HG02852 (cell line): ENCODE measurements around the gene CSRNP2.
"Not testable (repeated sequence)": the region's sequence is repeated elsewhere in the genome, so short reads cannot be mapped to it uniquely, and the experiment has no call there.

Source experiments
- ATAC-seq: cut with Tn5 transposase; IDR thresholded peaks from one replicate; pipeline ENCODE4 v1.9.1; 2021; ENCODE audit warnings: mild to moderate bottlenecking, moderate library complexity; ENCODE audit not compliant: unreplicated experiment

Gene CSRNP2

DNA sequence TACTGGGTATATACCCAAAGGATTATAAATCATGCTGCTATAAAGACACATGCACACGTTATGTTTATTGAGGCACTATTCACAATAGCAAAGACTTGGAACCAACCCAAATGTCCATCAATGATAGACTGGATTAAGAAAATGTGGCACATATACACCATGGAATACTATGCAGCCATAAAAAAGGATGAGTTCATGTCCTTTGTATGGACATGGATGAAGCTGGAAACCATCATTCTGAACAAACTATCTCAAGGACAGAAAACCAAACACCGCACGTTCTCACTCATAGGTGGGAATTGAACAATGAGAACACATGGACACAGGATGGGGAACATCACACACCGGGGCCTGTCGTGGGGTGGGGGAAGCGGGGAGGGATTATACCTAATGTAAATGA is 4.5 kb downstream of the CSRNP2 start:
- ATAC-seq = not testable (repeated sequence)

- ATAC-seq = not testable (repeated sequence)
Observed at GRCh38 chr12:51078346-51078745, 5.0 kb downstream of the CSRNP2 start.

GRCh38 chr12:51077930-51078329 is 5.5 kb downstream of the CSRNP2 start:
- no peak for ATAC-seq

DNA sequence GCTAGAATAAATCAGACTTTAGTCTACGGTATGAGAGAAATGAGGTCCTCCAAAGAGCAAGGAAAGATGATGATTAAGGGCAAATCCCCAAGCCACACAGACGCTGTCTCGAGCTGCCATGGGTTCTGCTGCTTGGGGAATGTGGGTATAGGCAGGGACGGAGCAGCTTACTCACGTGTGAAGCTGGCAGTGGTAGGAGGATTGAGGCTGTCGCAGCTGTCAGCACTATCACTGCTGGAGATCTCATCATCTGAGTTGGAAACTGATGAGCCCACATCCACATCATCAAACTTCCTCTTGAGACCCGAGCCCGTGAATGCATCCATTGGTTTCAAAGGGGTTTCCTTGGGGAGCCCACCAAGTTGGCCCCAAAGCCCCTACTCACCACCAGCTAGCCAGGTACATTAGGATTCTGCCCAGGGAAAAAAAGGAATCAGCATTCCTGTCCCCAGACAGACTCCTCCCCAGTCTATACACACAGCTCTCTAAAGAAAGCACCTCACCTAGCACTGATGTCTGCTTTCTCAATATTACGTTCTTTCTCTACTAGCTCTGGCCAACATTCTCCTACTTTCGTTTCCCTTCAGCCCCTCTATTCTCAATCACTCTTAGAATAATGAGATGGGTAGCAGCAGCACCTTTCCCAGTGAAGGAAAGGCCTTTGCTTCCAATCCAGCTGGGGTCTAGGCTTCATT is 7.0 kb downstream of the CSRNP2 start:
- no peak for ATAC-seq

DNA sequence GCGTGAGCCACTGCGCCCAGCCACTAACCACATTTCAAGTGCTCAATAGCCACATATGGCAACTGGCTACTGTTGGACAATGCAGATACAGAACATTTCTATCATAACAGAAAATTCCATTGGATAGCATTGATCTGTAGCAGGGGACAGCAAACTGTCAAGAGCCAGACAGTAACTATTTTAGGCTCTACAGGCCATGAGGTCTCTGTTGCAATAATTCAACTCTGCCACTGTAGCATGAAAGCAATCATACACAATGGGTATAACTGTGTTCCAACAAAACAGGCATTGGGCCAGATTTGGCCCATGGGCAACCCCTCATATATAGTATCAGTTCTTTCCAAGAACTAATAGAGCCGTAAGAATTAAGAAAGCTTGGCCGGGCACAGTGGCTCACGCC is 8.0 kb downstream of the CSRNP2 start:
- no peak for ATAC-seq

- ATAC-seq = no peak
Observed at GRCh38 chr12:51071663-51072062, 11.7 kb downstream of the CSRNP2 start.

DNA sequence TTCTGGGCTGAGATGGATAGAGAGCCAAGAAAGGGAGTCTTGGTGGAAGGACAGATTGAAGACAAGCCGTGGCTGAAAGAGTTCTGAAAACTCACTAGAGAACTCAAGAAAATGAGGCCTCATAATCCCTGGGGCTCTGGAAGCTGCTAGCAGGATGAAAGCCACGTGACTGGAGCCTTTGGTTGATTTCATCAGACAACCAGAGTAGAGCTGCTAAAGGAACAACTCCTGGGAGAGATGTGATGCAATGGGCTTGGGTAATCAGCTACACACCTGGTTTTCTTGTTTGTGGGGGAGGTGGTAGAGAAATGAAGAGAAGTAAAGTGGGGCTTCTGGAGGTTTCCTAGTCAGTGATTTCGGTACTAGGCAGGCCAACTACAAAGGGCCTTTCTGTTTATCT is 13.4 kb downstream of the CSRNP2 start:
- no peak for ATAC-seq

DNA sequence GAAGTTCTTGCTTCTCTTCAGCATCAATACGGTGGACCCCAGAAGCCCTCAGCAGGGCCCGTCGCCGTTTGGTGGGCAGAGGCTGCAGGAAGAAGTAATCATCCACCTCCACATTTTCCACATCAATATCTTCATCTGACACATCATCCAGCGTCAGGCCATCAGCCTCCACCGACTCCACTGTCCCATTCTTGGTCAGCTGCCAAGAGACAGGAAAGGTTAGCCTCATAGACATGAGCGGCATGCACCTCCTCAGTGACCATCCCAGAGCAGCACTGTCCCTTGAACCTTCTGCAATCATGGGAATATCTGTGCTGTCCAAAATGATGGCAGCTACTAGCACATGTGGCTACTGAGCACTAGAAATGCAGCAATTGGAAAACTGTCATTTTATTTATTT is 15.6 kb downstream of the CSRNP2 start:
- ATAC-seq = no peak

- ATAC-seq = no peak
Observed at GRCh38 chr12:51067229-51067628, 16.2 kb downstream of the CSRNP2 start.

GRCh38 chr12:51065530-51065929 is 17.9 kb downstream of the CSRNP2 start:
- ATAC-seq = no peak

DNA sequence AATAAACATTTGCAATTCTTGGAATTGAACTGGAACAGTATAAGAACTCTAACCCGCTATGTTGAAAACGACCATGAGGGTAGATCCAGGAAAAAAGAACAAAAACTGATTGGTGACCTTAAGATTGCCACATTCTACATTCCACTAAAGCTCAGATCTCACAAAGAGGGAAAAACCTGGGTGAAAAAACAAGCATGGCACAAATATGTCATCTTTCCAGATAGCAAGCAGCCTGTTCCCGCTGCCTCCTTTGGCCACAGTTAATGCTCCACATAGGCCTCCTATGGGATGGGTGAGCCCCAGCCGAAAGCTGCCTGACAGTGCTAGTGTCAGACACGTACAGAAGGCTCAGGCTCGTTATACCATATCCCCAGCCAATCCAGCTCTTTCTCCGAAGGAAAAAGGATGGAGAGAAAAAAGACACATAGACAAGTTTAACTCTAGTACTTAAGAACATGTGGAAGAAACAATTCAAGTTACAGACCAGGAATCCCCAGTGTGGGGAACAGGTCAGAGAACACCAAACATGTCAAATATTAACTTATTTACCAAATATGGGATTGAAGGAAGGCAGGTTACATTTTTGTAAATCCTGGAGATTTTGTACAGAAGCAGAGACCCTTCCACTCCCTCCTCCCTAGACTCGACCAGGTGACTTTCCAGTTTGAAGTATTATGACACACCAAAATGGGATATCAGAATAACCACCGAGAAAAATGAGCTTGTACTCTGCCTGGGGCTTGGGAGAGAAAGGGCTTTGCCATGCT is 20.6 kb downstream of the CSRNP2 start:
- ATAC-seq = no peak

GRCh38 chr12:51059086-51059485 is 24.3 kb downstream of the CSRNP2 start:
- ATAC-seq = no peak

GRCh38 chr12:51056242-51056641 is 27.2 kb downstream of the CSRNP2 start:
- ATAC-seq = no peak

DNA sequence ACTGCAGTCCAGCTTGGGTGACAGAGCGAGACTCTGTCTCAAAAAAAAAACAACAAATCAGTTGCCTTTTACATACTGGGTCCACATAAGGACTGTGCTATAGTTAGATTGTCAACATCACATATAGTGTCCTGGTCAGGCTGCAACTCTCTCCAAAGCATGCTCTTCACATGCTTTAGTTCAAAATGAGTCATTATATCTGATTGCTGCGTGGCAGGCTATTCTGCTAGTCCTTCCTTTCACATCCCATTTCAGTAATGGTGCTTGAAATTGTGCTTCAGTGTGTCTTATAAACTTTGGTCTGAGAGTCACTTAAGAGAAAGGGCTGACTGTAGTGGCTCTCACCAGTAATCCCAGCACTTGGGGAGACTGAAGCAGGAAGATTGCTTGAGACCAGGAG is 28.3 kb downstream of the CSRNP2 start:
- no peak for ATAC-seq

- no peak for ATAC-seq
Observed at GRCh38 chr12:51051787-51052186, 31.6 kb downstream of the CSRNP2 start.

DNA sequence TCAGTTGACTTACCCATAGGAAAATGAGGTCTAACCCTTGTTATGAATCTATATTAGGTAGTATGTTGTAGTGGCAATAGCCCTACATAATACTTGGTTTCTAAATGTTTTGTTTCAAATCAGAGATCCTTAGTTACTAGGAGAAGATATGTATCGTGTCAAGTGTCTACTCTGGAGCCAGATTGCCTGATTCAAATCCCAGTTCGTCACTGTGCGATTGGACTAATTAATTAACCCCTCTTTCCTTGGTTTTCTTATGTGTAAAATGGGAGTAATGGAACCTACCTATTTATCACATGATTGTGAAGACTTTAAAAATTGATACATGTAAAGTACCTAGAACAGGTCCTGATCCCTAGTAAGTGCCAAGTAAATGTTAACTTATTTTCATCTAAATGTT is 33.9 kb downstream of the CSRNP2 start:
- ATAC-seq = no peak

GRCh38 chr12:51048661-51049251 is 34.6 kb downstream of the CSRNP2 start:
- ATAC-seq = no peak

- ATAC-seq = peak; percentile 98
Observed at GRCh38 chr12:51047655-51048540, 35.5 kb downstream of the CSRNP2 start, which contains the start of gene LETMD1. Gene LETMD1 (plus strand): TSS chr12:51048327. CDS start chr12:51048357, 30 bp downstream.

DNA sequence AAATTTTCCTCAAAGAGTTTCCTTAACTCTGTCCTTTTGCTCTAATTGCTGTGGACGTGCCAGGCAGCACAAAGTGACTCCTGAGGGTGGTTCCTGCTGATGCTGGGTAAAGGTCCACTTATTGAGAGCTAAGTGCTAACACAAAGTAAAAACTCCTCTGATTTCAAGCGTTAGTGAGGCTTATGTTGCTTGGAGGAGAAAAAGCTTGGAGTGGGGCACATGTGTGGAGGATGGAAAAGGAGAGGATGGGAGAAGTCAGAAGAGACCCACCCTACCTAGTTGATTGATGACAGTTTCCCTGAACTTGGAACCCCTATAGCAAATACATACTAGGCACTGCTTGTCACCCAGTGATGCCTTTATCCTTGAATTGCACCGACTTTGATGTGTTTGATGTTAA is 47.1 kb downstream of the CSRNP2 start:
- ATAC-seq = no peak

- ATAC-seq = no peak
Observed at GRCh38 chr12:51033457-51034089, 49.8 kb downstream of the CSRNP2 start.

DNA sequence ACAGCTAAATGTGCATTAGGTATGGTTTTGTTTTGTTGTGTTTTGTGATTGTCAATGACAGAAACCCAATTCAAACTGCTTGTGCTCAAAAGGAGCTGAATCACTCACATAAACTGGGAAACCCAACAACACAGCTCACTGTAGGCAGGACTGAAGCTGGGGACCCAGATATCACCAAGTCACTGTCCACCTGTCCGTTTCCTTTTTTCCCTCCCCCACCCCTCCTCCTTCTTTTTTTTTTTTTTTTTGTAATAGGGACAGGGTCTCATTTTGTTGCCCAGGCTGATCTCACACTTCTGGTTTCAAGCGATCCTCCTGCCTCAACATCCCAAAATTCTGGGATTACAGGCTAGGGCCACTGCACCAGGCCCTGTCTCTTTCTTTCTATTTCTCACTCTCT is 50.3 kb downstream of the CSRNP2 start:
- ATAC-seq = no peak
